Dermis blood vessel endothelial cell (primary cell): ENCODE measurements around the gene PRKCB. TPM values are rescaled to one million over a fixed set of nuclear protein-coding genes. Genes with fewer than 3 reads are reported as not detected.
"Not testable (repeated sequence)": the region's sequence is repeated elsewhere in the genome, so short reads cannot be mapped to it uniquely, and the experiment has no call there.

ENCODE experiments used
- DNase-seq: peaks from one replicate; pipeline ENCODE4 v3.0.0; 2010
- total RNA-seq: library from RNA; depleted of rRNA; stranded (reverse); fragments of >200 nt; gene quantifications from 2 replicates; pipeline ENCODE4 v1.2.3, GENCODE V29; 2014

PRKCB gene
- total RNA-seq, 1 donor from 2014 or later: not detected

DNA sequence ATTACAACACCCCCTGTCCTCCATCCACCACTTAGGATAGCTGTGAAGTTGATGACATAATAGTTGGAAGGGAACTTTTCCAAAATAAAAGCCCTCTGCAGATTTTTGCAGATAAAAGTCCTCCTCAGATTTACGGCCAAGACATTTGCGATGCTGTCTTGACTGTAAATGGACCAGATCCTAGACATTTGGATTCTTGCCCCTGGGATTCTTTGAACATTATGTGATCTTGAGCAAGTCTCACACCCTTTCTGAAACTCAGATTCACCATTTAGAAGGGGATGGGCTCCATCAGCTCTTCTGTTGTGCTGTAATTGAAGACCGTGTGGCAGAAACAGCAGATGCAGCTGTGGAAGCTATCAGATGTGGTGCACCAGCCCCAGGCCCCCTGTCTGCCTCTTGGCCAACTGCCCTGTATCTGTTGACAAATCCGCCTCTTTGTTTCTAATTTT is 266.5 kb downstream of the PRKCB start:
- DNase-seq: no peak

- DNase-seq: not testable (repeated sequence)
These were observed 269.7 kb downstream of the PRKCB start for GRCh38 chr16:24105471-24105870.

DNA sequence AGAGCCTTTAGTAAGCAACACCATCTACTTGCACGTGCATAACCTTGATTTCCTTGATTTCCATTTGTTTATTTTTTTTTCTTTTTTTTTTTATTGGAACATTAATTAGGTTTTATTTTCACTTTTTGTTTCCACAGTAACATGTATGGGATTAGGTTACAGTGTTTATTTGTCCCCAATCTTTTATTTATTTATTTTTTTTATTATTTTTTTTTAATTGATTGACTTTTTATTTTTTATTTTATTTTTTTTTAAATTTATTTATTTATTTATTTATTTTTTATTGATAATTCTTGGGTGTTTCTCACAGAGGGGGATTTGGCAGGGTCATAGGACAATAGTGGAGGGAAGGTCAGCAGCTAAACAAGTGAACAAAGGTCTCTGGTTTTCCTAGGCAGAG is 272.3 kb downstream of the PRKCB start:
- not testable (repeated sequence) for DNase-seq

GRCh38 chr16:24111724-24112302 is 276.0 kb downstream of the PRKCB start:
- no peak for DNase-seq

GRCh38 chr16:24113115-24113745 is 277.4 kb downstream of the PRKCB start:
- DNase-seq: no peak

DNA sequence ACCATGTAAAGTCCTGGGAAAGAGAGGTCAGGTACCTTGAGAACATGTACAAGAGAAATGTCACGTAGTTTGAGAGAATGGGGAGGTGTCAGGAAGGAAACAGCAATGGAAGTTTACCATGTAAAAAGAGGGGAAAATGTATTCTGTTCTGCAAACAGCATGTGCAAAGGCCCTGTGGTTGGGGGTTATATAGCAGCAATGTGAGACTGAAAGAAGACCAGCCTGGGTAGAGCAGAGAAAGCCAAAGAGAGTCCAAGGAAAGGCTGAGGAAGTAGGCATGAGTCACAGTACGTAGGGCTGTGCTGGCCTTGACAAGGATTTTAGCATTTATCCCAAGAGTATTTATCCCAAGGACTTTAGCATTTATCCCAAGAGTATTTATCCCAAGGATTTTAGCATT is 279.1 kb downstream of the PRKCB start:
- no peak for DNase-seq

GRCh38 chr16:24116046-24116776 is 280.4 kb downstream of the PRKCB start:
- DNase-seq: no peak

- DNase-seq: no peak
These were observed 281.2 kb downstream of the PRKCB start for GRCh38 chr16:24116989-24117388.

GRCh38 chr16:24117680-24118079 is 281.9 kb downstream of the PRKCB start:
- no peak for DNase-seq

GRCh38 chr16:24118126-24118821 is 282.5 kb downstream of the PRKCB start:
- no peak for DNase-seq

DNA sequence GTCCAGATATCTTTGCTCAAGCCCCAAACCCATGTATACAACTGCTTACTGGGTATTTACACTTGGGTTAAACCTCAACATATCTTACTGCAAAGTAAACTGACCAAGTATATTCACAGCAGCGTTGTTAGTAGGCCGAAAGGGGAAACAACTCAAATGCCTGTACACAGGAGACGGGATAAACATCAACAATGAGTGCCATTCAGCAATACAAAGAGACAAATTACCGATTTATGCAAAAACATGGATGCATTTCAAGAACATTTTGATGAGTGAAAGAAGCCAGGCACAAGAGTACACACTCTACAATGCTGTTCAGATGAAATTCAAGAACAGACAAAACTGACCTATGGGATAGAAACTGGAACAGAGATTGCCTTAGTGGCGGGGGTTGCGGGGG is 284.0 kb downstream of the PRKCB start:
- DNase-seq: no peak

- no peak for DNase-seq
These were observed 287.5 kb downstream of the PRKCB start for GRCh38 chr16:24123275-24123674.

GRCh38 chr16:24124291-24124690 is 288.5 kb downstream of the PRKCB start:
- DNase-seq: no peak

DNA sequence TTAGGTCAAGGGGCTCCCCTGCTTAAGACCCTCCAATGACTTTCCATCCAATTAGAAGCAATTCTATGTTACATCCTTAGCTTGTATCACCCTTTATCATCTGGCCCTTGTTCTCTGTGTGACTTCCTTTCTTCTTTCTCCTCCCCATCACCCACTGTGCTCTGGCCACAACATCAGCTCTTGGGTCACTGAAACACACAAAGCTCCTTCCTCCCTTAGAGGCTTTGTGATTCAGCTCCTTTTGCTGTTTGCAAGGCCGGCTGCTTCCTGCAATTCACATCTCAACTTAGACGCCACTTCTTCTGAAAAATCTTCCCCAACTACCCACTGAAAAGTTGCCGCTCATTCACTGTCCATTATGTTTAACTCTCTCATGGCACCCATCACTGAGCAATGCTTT is 289.4 kb downstream of the PRKCB start:
- DNase-seq: peak; percentile 8

GRCh38 chr16:24129412-24129918 is 293.7 kb downstream of the PRKCB start:
- DNase-seq: no peak

GRCh38 chr16:24130494-24131085 is 294.8 kb downstream of the PRKCB start:
- DNase-seq: no peak

GRCh38 chr16:24131294-24131693 is 295.5 kb downstream of the PRKCB start:
- no peak for DNase-seq

DNA sequence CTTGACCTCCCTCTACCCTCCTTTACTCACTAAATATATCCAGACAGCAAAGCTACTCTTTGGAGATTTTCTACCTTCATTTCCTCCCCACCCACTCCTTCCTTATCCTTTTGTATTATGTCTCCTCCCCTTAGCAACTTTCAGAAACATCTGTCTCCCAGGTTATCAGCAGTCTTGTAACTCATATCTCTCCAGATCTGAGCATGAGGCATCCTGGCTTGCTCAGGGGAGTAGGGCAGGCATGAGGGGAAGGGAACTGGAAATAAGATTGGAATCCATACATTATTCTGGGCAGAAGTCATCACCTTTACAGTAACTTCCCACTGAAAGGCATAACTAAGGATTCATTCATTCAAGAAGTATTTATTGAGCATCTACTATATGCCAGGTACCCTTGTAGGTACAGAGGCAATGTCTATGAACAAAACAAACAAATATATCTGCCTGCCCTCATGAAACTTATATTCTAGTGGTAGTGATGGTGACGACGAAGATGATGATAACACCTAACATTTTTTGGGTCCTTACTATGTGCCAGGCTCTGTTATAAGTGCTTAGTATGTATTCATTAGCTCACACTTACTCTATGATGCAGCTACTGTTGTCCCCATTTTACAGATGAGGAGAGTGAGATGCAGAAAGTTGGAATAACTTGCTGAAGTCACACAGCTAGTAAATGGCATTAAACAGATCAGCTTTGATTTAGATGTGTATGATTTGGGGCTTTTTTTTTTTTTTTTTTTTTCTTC is 296.4 kb downstream of the PRKCB start:
- DNase-seq: no peak

DNA sequence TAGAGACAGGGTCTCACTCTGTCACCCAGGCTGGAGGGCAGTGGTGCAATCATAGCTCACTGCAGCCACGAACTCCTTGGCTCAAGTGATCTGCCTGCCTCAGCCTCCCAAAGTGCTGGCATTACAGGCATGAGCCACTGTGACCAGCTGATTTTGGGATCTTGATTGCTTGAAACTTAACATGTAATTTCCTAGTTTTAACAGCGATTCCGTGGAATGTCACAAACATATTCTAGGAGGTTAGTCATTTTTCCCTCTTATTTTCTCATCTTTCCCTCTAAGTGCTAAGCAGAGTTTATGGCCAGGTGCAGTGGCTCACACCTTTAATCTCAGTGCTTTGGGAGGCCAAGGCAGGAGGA is 297.0 kb downstream of the PRKCB start:
- no peak for DNase-seq

DNA sequence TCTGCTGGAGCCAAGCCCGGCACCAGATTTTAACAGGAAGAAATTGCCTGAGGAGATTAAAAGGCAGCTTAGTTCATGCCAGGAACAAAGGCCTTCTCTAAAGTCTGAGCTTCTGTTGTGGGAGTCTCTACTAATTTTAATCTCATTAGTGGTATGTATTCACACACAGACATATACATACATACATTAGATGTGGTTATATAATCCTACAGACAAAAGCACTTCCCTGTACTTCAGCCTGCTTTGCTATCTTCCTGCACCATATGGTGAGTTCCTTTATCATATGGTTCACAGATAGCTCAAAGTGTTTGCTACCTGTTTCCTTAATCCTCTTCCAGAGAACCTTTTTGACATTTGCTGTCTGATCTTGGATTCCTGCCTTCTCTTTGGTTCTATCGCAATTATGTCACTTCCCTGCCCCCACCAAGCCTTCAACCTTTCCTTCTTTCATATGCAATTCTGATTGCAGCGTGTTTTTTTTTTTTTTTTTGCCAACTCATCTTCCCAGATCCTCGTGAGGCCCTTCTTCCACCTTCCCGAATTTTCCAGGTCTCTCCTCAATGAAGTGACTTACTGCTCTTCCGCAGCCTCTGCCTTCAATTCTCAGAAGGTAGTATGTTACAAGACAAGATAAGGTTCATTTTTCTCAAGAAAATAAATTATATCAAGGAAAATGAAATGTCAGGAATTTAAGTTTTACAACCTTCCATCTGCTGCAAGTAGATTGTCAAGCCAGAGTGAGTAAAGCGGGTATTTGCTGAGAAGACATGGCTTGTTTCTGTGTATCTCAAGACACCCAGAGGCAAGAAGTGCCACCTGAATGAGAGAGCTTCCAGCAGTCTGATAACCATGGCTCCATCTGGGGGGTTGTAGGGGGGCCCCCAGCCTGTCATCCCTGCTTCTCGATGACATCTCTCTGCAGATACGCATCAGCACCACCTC is 300.1 kb downstream of the PRKCB start:
- DNase-seq: no peak

GRCh38 chr16:24138024-24138423 is 302.2 kb downstream of the PRKCB start:
- no peak for DNase-seq
